ENCODE measurements around the gene SLC26A1. TPM values are rescaled to one million over a fixed set of nuclear protein-coding genes. Genes with fewer than 3 reads are reported as not detected.

Gene SLC26A1
- total RNA-seq, 1 experiment from 2014 or later: 0.09 TPM

DNA sequence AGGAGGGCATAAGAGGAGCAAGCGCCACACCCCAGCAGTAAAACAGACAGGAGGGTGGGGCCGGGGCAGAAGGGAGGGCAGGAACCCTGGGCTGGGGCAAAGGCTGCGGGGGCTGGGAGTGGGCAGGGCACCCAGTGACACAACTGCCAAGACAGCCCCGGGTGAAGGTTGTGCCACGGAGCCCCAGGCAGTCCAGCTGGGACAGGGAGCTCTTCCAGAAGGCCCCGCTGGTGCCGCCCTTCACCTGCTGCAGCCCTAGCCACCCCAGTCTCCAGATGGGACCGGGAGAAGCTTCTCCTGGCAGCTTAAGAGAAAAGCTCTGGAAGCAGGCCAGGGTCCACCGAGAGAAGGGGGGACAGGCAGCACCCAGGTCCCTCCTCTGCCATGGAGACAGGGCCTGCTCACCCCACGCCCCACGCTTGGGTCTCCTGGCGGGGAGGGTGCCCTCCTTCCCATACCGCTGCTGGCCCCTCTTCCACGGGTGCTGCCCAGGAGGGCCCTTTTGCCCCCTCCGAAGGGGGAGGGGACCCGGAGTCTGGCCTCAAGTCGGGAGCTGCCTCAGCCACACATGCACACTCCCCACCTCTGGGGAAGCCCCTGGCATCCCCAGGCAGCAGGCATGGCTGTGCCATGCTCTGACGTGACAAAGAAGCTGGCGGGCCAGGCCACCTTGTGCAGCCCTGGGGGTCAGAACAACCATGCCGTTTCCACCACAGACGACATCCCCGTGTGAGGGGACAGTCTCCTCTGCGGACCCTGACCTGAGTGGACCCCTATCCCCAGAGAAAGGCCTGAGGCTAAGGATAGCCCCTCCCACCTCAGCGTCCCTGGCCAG is 21.3 kb downstream of the SLC26A1 start:
- no peak overlapping the region for H2BK12ac ChIP-seq (ENCODE audit: insufficient read length, low read depth, low read length)
- H2BK5ac ChIP-seq (ENCODE audit: insufficient read length, low read length): no peak overlapping the region
- H3K4me1 ChIP-seq (ENCODE audit: insufficient read depth, low read length): no peaks in the 10 kb centered on the region
- Mint-ChIP-seq H3K36me3 (ENCODE audit: insufficient read depth in 1 of 3, low read depth in 3 of 3) (no peaks in the 10 kb centered on the region), H3K27me3 (ENCODE audit: low read depth) (peaks cover 25% of the 10 kb centered on the region), H3K4me3 (peak overlapping the region; percentile 48 to 63; a peak in 2 of 5 replicates), H3K27ac (no peak overlapping the region), H3K4me1 (peaks cover 0 to 2% of the 10 kb centered on the region in 2 experiments; a peak in 1 of 4 replicates), H3K9me3 (peaks cover 5 to 8% of the 10 kb centered on the region in 2 experiments; a peak in 3 of 5 replicates)
- H3K14ac ChIP-seq (ENCODE audit: insufficient read depth, low read length): no peak overlapping the region; the same call in 1 of the 2 replicates
- H4K91ac ChIP-seq (ENCODE audit: insufficient read length, low read depth, low read length): no peak overlapping the region
- no peak overlapping the region for H3K4ac ChIP-seq (ENCODE audit: low read depth, low read length)
- no peak overlapping the region for H4K8ac ChIP-seq (replicated peaks; ENCODE audit: insufficient read length, low read depth, low read length)
- H3K23me2 ChIP-seq (ENCODE audit: insufficient read length, low read depth, low read length, poor library complexity, severe bottlenecking): peaks cover 5% of the 10 kb centered on the region
- H3T11ph ChIP-seq (ENCODE audit: low read length): no peak overlapping the region
- no CpG with 5 or more reads among the region's 24 CpGs for whole genome bisulfite sequencing (ENCODE audit: extremely low coverage, insufficient read length, low lambda C conversion rate)
- no peaks in the 10 kb centered on the region for H3K79me1 ChIP-seq (ENCODE audit: insufficient read depth, low read depth, low read length, poor library complexity, severe bottlenecking)
- H3K27me3 ChIP-seq (ENCODE audit: insufficient read depth, low read length): peaks cover 3% of the 10 kb centered on the region; the same call in 1 of the 2 replicates
- no peak overlapping the region for H3K9ac ChIP-seq (ENCODE audit: extremely low read depth, insufficient read length, low read length)
- H2AK5ac ChIP-seq (ENCODE audit: insufficient read length, low read length): no peak overlapping the region
- TF ChIP-seq, protein P1, sequence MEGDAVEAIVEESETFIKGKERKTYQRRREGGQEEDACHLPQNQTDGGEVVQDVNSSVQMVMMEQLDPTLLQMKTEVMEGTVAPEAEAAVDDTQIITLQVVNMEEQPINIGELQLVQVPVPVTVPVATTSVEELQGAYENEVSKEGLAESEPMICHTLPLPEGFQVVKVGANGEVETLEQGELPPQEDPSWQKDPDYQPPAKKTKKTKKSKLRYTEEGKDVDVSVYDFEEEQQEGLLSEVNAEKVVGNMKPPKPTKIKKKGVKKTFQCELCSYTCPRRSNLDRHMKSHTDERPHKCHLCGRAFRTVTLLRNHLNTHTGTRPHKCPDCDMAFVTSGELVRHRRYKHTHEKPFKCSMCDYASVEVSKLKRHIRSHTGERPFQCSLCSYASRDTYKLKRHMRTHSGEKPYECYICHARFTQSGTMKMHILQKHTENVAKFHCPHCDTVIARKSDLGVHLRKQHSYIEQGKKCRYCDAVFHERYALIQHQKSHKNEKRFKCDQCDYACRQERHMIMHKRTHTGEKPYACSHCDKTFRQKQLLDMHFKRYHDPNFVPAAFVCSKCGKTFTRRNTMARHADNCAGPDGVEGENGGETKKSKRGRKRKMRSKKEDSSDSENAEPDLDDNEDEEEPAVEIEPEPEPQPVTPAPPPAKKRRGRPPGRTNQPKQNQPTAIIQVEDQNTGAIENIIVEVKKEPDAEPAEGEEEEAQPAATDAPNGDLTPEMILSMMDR (conservative IDR thresholded peaks at IDR 0.05): no peak
- H3K23ac ChIP-seq (ENCODE audit: insufficient read length, low read depth, low read length): no peak overlapping the region
- DNase-seq: no peak
- H3K9me3 ChIP-seq (ENCODE audit: control insufficient read depth, low read depth, low read length): no peaks in the 10 kb centered on the region
- H4K20me1 ChIP-seq (ENCODE audit: control insufficient read depth, insufficient read depth, insufficient read length): no peaks in the 10 kb centered on the region
- H4K5ac ChIP-seq (ENCODE audit: insufficient read length, low read depth, low read length): no peak overlapping the region
- no peak overlapping the region for H2BK15ac ChIP-seq (ENCODE audit: low read depth, low read length)
- no peak overlapping the region for H3K56ac ChIP-seq (ENCODE audit: insufficient read length, low read depth, low read length)
- no peak overlapping the region for H2BK120ac ChIP-seq (ENCODE audit: low read depth, low read length, poor library complexity, severe bottlenecking)
- H2BK20ac ChIP-seq (ENCODE audit: low read depth, low read length, poor library complexity, severe bottlenecking): no peak overlapping the region
- H3K27ac ChIP-seq (ENCODE audit: insufficient read length, low read depth, low read length): no peak overlapping the region
- no peak overlapping the region for H3K18ac ChIP-seq (ENCODE audit: insufficient read length, low read depth, low read length)
- no peak overlapping the region for H2AFZ ChIP-seq (ENCODE audit: low read length)
- H3K4me2 ChIP-seq (ENCODE audit: insufficient read depth, insufficient read length, low read length): no peak overlapping the region
- H3K79me2 ChIP-seq (ENCODE audit: insufficient read depth, low read length): no peaks in the 10 kb centered on the region

Data from H9 (cell line).